NCI-H187 treated with DMSO at 0.1 percent for 48 hours (cell line): ENCODE data around the gene PIGV.

Experiments
- DNase-seq: peaks from one replicate; lab custom pipeline; 2025; lab: John Stamatoyannopoulos, UW

The PIGV gene

GRCh38 chr1:26772687-26773086 is 15.1 kb upstream of the PIGV start:
- DNase-seq, result no peak

GRCh38 chr1:26774462-26774861 is 13.3 kb upstream of the PIGV start:
- no peak for DNase-seq

DNA sequence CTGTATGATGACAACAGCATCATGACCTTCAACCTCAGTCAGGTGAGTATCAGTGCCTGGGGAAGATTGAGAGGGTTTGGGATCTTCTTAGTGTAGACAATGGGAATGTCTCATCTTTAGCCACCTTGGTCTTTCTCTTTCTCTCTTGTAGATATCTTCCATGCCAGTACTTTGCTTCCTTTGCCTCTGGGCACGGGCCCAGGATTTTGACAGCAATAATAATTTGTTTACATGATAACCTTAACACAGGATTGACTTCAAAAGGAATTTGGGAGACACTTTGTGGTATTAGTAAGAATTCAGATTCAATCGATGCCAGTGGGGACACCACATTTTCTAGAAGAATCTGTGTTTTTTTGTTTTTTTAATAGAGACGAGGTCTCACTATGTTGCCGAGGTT is 12.1 kb upstream of the PIGV start:
- no peak for DNase-seq

DNA sequence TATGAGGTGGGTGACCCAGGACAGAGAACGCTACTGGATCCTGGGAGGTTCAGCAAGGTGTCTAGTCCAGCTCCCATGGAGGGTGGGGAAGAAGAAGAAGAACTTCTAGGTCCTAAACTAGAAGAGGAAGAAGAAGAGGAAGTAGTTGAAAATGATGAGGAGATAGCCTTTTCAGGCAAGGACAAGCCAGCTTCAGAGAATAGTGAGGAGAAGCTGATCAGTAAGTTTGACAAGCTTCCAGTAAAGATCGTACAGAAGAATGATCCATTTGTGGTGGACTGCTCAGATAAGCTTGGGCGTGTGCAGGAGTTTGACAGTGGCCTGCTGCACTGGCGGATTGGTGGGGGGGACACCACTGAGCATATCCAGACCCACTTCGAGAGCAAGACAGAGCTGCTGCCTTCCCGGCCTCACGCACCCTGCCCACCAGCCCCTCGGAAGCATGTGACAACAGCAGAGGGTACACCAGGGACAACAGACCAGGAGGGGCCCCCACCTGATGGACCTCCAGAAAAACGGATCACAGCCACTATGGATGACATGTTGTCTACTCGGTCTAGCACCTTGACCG is 8.6 kb upstream of the PIGV start:
- DNase-seq, result no peak

DNA sequence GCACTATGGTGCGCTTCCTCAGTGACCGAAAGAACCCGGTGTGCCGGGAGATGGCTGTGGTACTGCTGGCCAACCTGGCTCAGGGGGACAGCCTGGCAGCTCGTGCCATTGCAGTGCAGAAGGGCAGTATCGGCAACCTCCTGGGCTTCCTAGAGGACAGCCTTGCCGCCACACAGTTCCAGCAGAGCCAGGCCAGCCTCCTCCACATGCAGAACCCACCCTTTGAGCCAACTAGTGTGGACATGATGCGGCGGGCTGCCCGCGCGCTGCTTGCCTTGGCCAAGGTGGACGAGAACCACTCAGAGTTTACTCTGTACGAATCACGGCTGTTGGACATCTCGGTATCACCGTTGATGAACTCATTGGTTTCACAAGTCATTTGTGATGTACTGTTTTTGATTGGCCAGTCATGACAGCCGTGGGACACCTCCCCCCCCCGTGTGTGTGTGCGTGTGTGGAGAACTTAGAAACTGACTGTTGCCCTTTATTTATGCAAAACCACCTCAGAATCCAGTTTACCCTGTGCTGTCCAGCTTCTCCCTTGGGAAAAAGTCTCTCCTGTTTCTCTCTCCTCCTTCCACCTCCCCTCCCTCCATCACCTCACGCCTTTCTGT is 7.3 kb upstream of the PIGV start:
- DNase-seq, result no peak

DNA sequence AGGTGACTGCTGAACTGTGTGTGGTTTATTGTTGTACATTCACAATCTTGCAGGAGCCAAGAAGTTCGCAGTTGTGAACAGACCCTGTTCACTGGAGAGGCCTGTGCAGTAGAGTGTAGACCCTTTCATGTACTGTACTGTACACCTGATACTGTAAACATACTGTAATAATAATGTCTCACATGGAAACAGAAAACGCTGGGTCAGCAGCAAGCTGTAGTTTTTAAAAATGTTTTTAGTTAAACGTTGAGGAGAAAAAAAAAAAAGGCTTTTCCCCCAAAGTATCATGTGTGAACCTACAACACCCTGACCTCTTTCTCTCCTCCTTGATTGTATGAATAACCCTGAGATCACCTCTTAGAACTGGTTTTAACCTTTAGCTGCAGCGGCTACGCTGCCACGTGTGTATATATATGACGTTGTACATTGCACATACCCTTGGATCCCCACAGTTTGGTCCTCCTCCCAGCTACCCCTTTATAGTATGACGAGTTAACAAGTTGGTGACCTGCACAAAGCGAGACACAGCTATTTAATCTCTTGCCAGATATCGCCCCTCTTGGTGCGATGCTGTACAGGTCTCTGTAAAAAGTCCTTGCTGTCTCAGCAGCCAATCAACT is 6.4 kb upstream of the PIGV start:
- no peak for DNase-seq

- no peak for DNase-seq
Measured at GRCh38 chr1:26782521-26783212, 5.1 kb upstream of the PIGV start.

GRCh38 chr1:26783646-26784022 is 4.1 kb upstream of the PIGV start:
- DNase-seq, result no peak

- DNase-seq, result no peak
Measured at GRCh38 chr1:26784023-26784871, 3.5 kb upstream of the PIGV start.

- no peak for DNase-seq
Measured at GRCh38 chr1:26784886-26785285, 2.9 kb upstream of the PIGV start.

- no peak for DNase-seq
Measured at GRCh38 chr1:26785611-26786436, 1.9 kb upstream of the PIGV start.

GRCh38 chr1:26786437-26787380 is 1.0 kb upstream of the PIGV start:
- DNase-seq, result no peak

DNA sequence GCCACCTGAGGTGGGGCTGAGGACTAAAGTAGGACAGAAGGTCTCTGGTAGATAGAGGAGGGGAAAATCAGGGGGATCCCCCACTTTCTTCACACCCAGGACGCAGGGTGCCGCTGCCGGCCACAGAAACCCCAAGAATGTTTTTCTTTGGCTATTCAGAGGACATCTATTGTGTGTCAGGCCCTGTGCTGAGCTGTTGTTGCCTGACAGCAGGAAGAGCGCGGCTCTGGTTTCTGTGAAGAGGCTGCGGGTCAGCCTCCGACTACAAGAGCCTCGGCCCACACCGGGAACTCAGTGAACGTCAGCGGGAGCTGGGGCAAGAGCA is 407 bp upstream of the PIGV start:
- DNase-seq, result no peak

- no peak for DNase-seq
Measured at GRCh38 chr1:26788515-26788785, 700 bp downstream of the PIGV start.

GRCh38 chr1:26788836-26789611 is 1.3 kb downstream of the PIGV start:
- DNase-seq, result peak; percentile 47

- no peak for DNase-seq
Measured at GRCh38 chr1:26789612-26789865, 1.8 kb downstream of the PIGV start.

GRCh38 chr1:26789931-26790330 is 2.2 kb downstream of the PIGV start:
- DNase-seq, result no peak

DNA sequence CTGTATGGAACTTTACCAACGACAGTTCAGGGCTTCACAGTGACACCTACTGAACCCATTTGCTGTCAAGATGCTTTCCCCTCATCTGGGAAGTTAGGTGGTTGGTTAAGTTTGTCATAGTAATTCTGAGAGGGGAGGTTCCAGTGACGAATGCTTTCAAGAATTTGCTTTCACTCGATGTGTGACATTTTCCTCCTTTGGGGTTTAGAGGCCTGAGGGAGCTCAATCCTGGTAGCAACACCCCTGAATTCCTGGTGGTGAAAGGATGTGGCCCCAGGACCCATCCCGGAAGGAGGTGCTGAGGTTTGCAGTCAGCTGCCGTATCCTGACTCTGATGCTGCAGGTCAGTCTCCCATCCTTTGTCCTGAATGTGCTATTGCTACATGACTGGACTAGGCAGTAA is 2.8 kb downstream of the PIGV start:
- DNase-seq, result no peak

DNA sequence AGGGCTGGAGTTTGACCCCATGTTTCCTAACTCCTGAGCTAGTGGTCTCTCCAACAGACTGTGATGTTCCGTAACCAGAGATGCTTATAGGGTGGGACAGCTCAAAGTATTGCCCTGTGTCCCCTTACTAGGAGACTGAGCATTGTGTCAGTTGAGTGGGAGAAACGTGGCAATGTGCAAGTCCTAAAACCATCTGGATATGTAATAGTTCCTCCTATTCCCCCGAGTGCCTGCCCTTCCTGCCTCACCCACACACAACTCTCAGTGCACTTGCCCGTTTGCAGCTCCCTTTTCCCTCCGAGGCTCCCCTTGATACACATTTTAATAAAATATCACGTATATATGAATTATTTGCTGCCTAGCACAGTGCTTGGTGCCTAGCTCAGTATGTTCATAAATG is 3.4 kb downstream of the PIGV start:
- DNase-seq, result no peak

- no peak for DNase-seq
Measured at GRCh38 chr1:26791626-26792025, 3.9 kb downstream of the PIGV start.
